H1 (cell line): ENCODE data around the gene ELF4. TPM values are rescaled to one million over a fixed set of nuclear protein-coding genes. Genes with fewer than 3 reads are reported as not detected.

Experiments used
- CTCF ChIA-PET: fragments of 300-600 bp; sonication (Branson Sonifier 250); formaldehyde crosslinking; loops from one replicate; lab custom pipeline; 2021; ENCODE audit not compliant: partially characterized antibody; lab: Charles Lee
- POLR2A ChIA-PET: fragments of 300-600 bp; sonication (Branson Sonifier 250); formaldehyde crosslinking; loops from one replicate; lab custom pipeline; 2021; ENCODE audit warnings: inconsistent platforms; ENCODE audit not compliant: partially characterized antibody; lab: Charles Lee
- DNase-seq, 2 experiments: peaks; one replicate each; pipeline versions ENCODE4 v3.0.0 to v3.0.0-alpha.2; 2010 to 2022; ENCODE audit warnings: low spot score in 2 of 2, low read depth in 1 of 2, mixed read lengths in 1 of 2
- FAIRE-seq: peaks from 2 replicates; lab custom pipeline; 2011; peaks lifted over from hg19 to GRCh38; lab: Jason Lieb, UNC
- H2AFZ ChIP-seq: 2 replicates; pipeline ENCODE4 v1.8.1; 2012; ENCODE audit warnings: low read length, inconsistent platforms
- H2AK5ac ChIP-seq: 2 replicates; pipeline ENCODE4 v1.6.1; 2013; ENCODE audit warnings: low read depth, low read length
- H2BK120ac ChIP-seq: replicated peaks from 2 replicates; pipeline ENCODE3; 2013; ENCODE audit warnings: low read depth, low read length, inconsistent platforms
- H2BK12ac ChIP-seq: 2 replicates; pipeline ENCODE4 v1.6.1; 2013; ENCODE audit warnings: low read depth, low read length
- H2BK15ac ChIP-seq: 2 replicates; pipeline ENCODE4 v1.6.1; 2013; ENCODE audit warnings: low read length
- H2BK20ac ChIP-seq: 2 replicates; pipeline ENCODE4 v1.6.1; 2013; ENCODE audit warnings: low read length
- H2BK5ac ChIP-seq: 2 replicates; pipeline ENCODE4 v1.6.1; 2013; ENCODE audit warnings: low read depth, low read length
- H3K14ac ChIP-seq: 2 replicates; pipeline ENCODE4 v1.6.1; 2013; ENCODE audit warnings: inconsistent platforms; ENCODE audit not compliant: insufficient read length
- H3K18ac ChIP-seq: 2 replicates; pipeline ENCODE4 v1.6.1; 2013; ENCODE audit warnings: low read length; ENCODE audit errors: extremely low read depth
- H3K23ac ChIP-seq: 2 replicates; pipeline ENCODE4 v1.6.1; 2013; ENCODE audit warnings: inconsistent platforms; ENCODE audit not compliant: insufficient read length
- H3K23me2 ChIP-seq: 2 replicates; pipeline ENCODE4 v1.6.1; 2013; ENCODE audit warnings: low read depth, low read length
- H3K27ac ChIP-seq: 2 replicates; pipeline ENCODE4 v1.6.1; 2011; ENCODE audit warnings: low read depth, low read length, inconsistent platforms
- H3K27me3 ChIP-seq, 4 experiments: replicated peaks in 1 of 4; 1 replicate in 1 of 4; 2 replicates in 3 of 4; pipeline versions ENCODE4 v1.6.1 to v1.8.1; 2011 to 2013; ENCODE audit warnings: low read length in 3 of 4, mild to moderate bottlenecking in 3 of 4, inconsistent platforms in 2 of 4, mixed read lengths in 2 of 4, moderate library complexity in 1 of 4; ENCODE audit not compliant: control insufficient read depth in 3 of 4, insufficient read depth in 3 of 4; ENCODE audit errors: extremely low read depth in 1 of 4
- H3K36me3 ChIP-seq, 4 experiments: 2 replicates each; pipeline versions ENCODE4 v1.6.1 to v1.8.1; 2011 to 2013; ENCODE audit warnings: mild to moderate bottlenecking in 4 of 4, low read length in 3 of 4, moderate library complexity in 2 of 4, control low read depth in 1 of 4, inconsistent platforms in 1 of 4; ENCODE audit not compliant: insufficient read depth in 4 of 4, control insufficient read depth in 2 of 4
- H3K4ac ChIP-seq: replicated peaks from 2 replicates; pipeline ENCODE3; 2013; ENCODE audit warnings: low read length, low read depth, mixed read lengths, inconsistent platforms; ENCODE audit not compliant: insufficient read length
- H3K4me1 ChIP-seq, 4 experiments: replicated peaks in 1 of 4; 1 replicate in 1 of 4; 2 replicates in 3 of 4; pipeline versions ENCODE4 v1.6.1 to v1.8.1; 2011 to 2013; ENCODE audit warnings: low read length in 3 of 4, inconsistent platforms in 2 of 4, mixed read lengths in 1 of 4; ENCODE audit not compliant: insufficient read depth in 4 of 4, control insufficient read depth in 3 of 4
- H3K4me2 ChIP-seq, 2 experiments: 2 replicates each; pipeline versions ENCODE4 v1.6.1 to v1.8.1; 2011 to 2013; ENCODE audit warnings: low read depth in 2 of 2, low read length in 2 of 2, control low read depth in 1 of 2, inconsistent platforms in 1 of 2, mild to moderate bottlenecking in 1 of 2; ENCODE audit not compliant: insufficient read depth in 1 of 2
- H3K4me3 ChIP-seq, 4 experiments: fragments of 200-600, 300-600 bp in 1 of 4; sonication (generic), shearing (Covaris generic), sonication (Bioruptor Twin) in 1 of 4; 2 replicates each; pipeline versions ENCODE4 v1.5.1 to v1.8.1; 2011 to 2016; ENCODE audit warnings: low read length in 4 of 4, low read depth in 3 of 4, control low read depth in 2 of 4, inconsistent platforms in 2 of 4, mild to moderate bottlenecking in 2 of 4, mixed read lengths in 1 of 4, moderate library complexity in 1 of 4; ENCODE audit not compliant: insufficient read depth in 2 of 4; ENCODE audit errors: extremely low read depth in 1 of 4
- H3K56ac ChIP-seq: replicated peaks from 2 replicates; pipeline ENCODE3; 2013; ENCODE audit warnings: low read depth, mild to moderate bottlenecking, mixed read lengths, low read length, inconsistent platforms; ENCODE audit not compliant: insufficient read length
- H3K79me1 ChIP-seq: 2 replicates; pipeline ENCODE4 v1.6.1; 2013; ENCODE audit warnings: low read depth, low read length, control low read depth
- H3K79me2 ChIP-seq, 2 experiments: 2 replicates each; pipeline versions ENCODE4 v1.6.1 to v1.8.1; 2012 to 2013; ENCODE audit warnings: low read length in 2 of 2, mild to moderate bottlenecking in 2 of 2, inconsistent platforms in 1 of 2; ENCODE audit not compliant: insufficient read depth in 2 of 2, control insufficient read depth in 1 of 2
- H3K9ac ChIP-seq, 4 experiments: replicated peaks in 1 of 4; 1 replicate in 1 of 4; 2 replicates in 3 of 4; pipeline versions ENCODE4 v1.6.1 to v1.8.1; 2011 to 2013; ENCODE audit warnings: low read depth in 3 of 4, low read length in 3 of 4, control low read depth in 2 of 4, mild to moderate bottlenecking in 2 of 4, moderate library complexity in 2 of 4, inconsistent platforms in 1 of 4; ENCODE audit errors: extremely low read depth in 1 of 4
- H3K9me3 ChIP-seq, 2 experiments: 2 replicates each; pipeline versions ENCODE4 v1.6.1 to v1.8.1; 2012 to 2013; ENCODE audit warnings: mild to moderate bottlenecking in 2 of 2, moderate library complexity in 2 of 2, control low read depth in 1 of 2, inconsistent platforms in 1 of 2, low read depth in 1 of 2, low read length in 1 of 2, mixed read lengths in 1 of 2; ENCODE audit not compliant: insufficient read depth in 2 of 2
- H4K20me1 ChIP-seq, 2 experiments: replicated peaks in 1 of 2; 2 replicates each; pipeline versions ENCODE3 to v1.8.1; 2011 to 2013; ENCODE audit warnings: inconsistent platforms in 2 of 2, low read length in 2 of 2, mild to moderate bottlenecking in 1 of 2; ENCODE audit not compliant: insufficient read depth in 2 of 2, control insufficient read depth in 1 of 2
- H4K5ac ChIP-seq: 2 replicates; pipeline ENCODE4 v1.6.1; 2013; ENCODE audit warnings: low read length, low read depth, mixed read lengths, inconsistent platforms; ENCODE audit not compliant: insufficient read length
- H4K8ac ChIP-seq: 2 replicates; pipeline ENCODE4 v1.8.0; 2013; ENCODE audit warnings: mild to moderate bottlenecking, moderate library complexity, low read length, inconsistent platforms; ENCODE audit not compliant: insufficient read depth; ENCODE audit errors: extremely low read depth
- H4K91ac ChIP-seq: replicated peaks from 2 replicates; pipeline ENCODE3; 2013; ENCODE audit warnings: low read length, mixed read lengths, inconsistent platforms; ENCODE audit not compliant: insufficient read length
- RFX5 ChIP-seq: IDR thresholded peaks from 2 replicates; pipeline ENCODE4 v1.6.1; 2011; ENCODE audit warnings: low read depth, low read length, improper control_type of control experiment, borderline replicate concordance
- TEAD4 ChIP-seq: IDR thresholded peaks from 2 replicates; pipeline ENCODE4 v1.6.1; 2012; ENCODE audit warnings: low read depth, low read length, inconsistent platforms, mixed read lengths
- WGBS, 2 experiments: shearing (Covaris generic) in 1 of 2; methylation state at CpG; one replicate each; pipeline versions ENCODE4 v1.1.6 to v1.1.7; 2013 to 2015; ENCODE audit warnings: low lambda C conversion rate in 2 of 2, mixed read lengths in 2 of 2, inconsistent platforms in 1 of 2, low coverage in 1 of 2, missing lambda C conversion rate in 1 of 2; ENCODE audit not compliant: insufficient replicate concordance in 2 of 2, insufficient coverage in 1 of 2, insufficient read length in 1 of 2; ENCODE audit errors: extremely low coverage in 1 of 2, missing lambda C conversion rate in 1 of 2; 5-methylcytosine and 5-hydroxymethylcytosine counted together
- polyA plus RNA-seq, 7 experiments: library from polyadenylated mRNA; depleted of rRNA in 3 of 7; stranded (reverse) in 5 of 7; unstranded in 2 of 7; fragments of >200 nt in 5 of 7; fragments of 200-250 nt in 2 of 7; gene quantifications; 1 replicate in 5 of 7; 2 replicates in 1 of 7; 4 replicates in 1 of 7; pipeline versions ENCODE4 v1.2.1 to v1.2.3, GENCODE V29; 2011 to 2013; ENCODE audit warnings: missing spikeins in 2 of 7, mixed read lengths in 2 of 7
- total RNA-seq: library from RNA; stranded (reverse); fragmentation: NEBNext Ultra II Directional; extraction: Animal tissue kit (Norgen Biotek cat#: 25700); gene quantifications from 2 replicates; pipeline ENCODE4 v1.2.1, GENCODE V29; 2021

ELF4 gene
- total and polyA plus RNA-seq, 2 of the 8 experiments (the other 6 are each of a cell fraction or from before 2014, with no cell fraction given): 1.8 to 2.0 TPM

DNA sequence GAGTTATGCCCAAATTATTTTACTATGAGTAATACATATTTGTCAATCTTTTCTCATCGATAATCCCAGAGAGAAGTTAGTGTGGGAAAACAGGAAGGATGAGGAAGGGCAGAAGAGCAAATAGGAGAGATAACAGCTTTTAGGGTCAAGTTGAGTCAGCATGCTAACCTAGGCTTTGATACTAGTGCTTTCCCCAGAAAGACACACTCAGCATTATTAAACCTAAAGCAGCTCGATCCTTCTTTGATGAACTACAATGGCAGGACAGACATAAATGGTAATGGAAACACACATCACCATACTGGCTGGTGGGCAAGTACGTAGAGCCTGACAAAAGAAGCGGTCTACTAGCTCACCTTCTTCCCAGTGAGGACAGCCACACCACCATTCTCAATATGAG is 34.8 kb upstream of the ELF4 start:
- H3K23ac ChIP-seq: no peak overlapping the region
- H3K4me3 ChIP-seq: no peak overlapping the region
- peaks cover 0 to 22% (median 10%) of the 10 kb centered on the region in 4 experiments; a peak in 5 of 8 replicates for H3K36me3 ChIP-seq
- no peak for DNase-seq
- H4K5ac ChIP-seq: no peak overlapping the region
- H3K9me3 ChIP-seq: no peaks in the 10 kb centered on the region
- ChIA-PET POLR2A (no interaction called here), CTCF (interaction anchor here (0.6 to 1.3 kb wide), 2 partner anchors 23 to 87 kb away, joined by 3 to 5 read pairs; no protein-coding TSS in a partner anchor)
- H3K14ac ChIP-seq: no peak overlapping the region
- no peak overlapping the region for H2BK5ac ChIP-seq
- H3K56ac ChIP-seq: no peak overlapping the region
- H2AK5ac ChIP-seq: no peak overlapping the region
- no peaks in the 10 kb centered on the region for H3K27me3 ChIP-seq
- no peak for TF ChIP-seq TEAD4
- TF ChIP-seq RFX5: no peak
- no peak overlapping the region for H4K91ac ChIP-seq
- H3K4me2 ChIP-seq: no peak overlapping the region
- H4K20me1 ChIP-seq: peaks cover 0 to 2% of the 10 kb centered on the region in 2 experiments
- no peaks in the 10 kb centered on the region for H3K79me1 ChIP-seq
- 94% methylated on average over 4 of the region's 4 CpGs; no CpG with 5 or more reads in 1 of the 2 experiments for WGBS, 2 experiments
- no peak overlapping the region for H2BK120ac ChIP-seq
- no peak overlapping the region for H3K4ac ChIP-seq
- H2AFZ ChIP-seq: no peak overlapping the region
- no peaks in the 10 kb centered on the region; a peak in 2 of 7 replicates for H3K4me1 ChIP-seq
- H3K79me2 ChIP-seq: no peaks in the 10 kb centered on the region
- no peak overlapping the region for H3K27ac ChIP-seq
- H4K8ac ChIP-seq: no peak overlapping the region
- H3K9ac ChIP-seq: no peak overlapping the region
- no peaks in the 10 kb centered on the region for H3K23me2 ChIP-seq
- H2BK20ac ChIP-seq: no peak overlapping the region
- H2BK12ac ChIP-seq: no peak overlapping the region
- no peak overlapping the region for H2BK15ac ChIP-seq
- no peak for FAIRE-seq
- H3K18ac ChIP-seq: no peak overlapping the region
